Measurements from ENCODE around the gene MAGI2.

The MAGI2 gene

DNA sequence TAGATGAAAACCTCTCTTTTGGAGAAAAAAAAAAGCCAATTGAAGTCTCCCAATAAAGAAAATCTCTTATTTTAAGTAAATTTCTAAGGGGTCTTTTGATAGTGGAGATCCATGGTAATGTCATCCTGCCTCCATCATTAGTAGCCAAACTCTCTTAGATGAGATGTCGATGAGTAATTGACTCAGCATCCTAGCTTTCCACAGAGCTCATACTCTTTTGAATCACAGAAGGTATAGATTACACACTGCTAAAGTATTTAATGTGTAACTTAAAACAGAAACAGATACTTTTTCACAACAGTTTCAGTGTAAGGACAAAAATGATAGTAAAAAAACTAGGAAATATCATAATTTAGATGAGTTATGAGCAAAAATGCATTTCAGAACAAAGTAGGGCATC lies 19.4 kb downstream of the MAGI2 start:
- H3K27ac ChIP-seq (ENCODE audit: low read depth, low read length): no peak overlapping the region
- H3K4me1 ChIP-seq (ENCODE audit: control insufficient read depth, insufficient read depth, low read length): no peaks in the 10 kb centered on the region
- no peak overlapping the region for H3K9ac ChIP-seq (ENCODE audit: low read length)
- no peaks in the 10 kb centered on the region for H3K36me3 ChIP-seq (ENCODE audit: control insufficient read depth, insufficient read depth, low read length)
- H3K27me3 ChIP-seq (ENCODE audit: control insufficient read depth, insufficient read depth, low read length): no peaks in the 10 kb centered on the region
- H3K4me3 ChIP-seq (ENCODE audit: low read length): no peak overlapping the region

DNA sequence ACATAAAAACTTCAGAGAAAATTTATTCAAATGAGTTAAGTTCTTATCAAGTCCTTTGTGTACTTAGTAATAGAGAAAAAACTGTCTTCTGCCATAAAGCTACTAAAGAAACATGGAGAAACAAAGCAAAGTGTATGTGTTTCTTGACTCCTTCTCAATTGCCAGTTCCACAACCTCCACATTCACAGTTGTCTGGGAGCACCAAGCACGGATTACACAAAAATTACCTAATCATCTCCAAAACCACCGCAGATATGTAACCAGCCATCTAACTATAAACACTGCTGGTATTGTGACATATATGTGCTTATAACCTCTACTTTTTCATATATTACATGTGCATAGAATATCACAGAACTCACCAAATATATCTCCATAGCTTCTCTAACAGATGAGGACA lies 23.1 kb downstream of the MAGI2 start:
- Histone ChIP-seq H3K4me1 (ENCODE audit: control insufficient read depth, insufficient read depth, low read length) (no peaks in the 10 kb centered on the region), H3K9ac (ENCODE audit: low read length) (no peak overlapping the region), H3K27me3 (ENCODE audit: control insufficient read depth, insufficient read depth, low read length) (no peaks in the 10 kb centered on the region), H3K27ac (ENCODE audit: low read depth, low read length) (no peak overlapping the region), H3K4me3 (ENCODE audit: low read length) (no peak overlapping the region), H3K36me3 (ENCODE audit: control insufficient read depth, insufficient read depth, low read length) (no peaks in the 10 kb centered on the region)

DNA sequence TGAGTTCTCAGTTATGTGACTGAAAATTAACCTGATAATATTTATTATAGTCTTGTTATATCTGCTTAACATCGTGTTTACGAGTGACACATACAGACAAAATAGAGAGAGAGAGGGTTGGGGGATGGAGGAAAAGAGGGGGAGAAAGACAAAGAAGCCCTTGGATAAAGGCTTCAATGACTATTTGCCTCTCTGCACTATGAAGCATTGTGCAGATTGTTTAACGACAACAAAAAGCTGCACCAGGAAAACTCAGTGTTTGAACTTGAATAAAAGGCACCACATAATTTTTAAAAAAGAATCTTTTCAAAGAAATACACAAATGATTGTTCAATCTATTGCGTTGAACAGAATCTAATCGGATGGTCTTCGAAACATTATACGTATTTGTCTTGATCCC lies 27.8 kb downstream of the MAGI2 start:
- no peak overlapping the region for H3K27ac ChIP-seq (ENCODE audit: low read depth, low read length)
- no peak overlapping the region for H3K9ac ChIP-seq (ENCODE audit: low read length)
- no peaks in the 10 kb centered on the region for H3K36me3 ChIP-seq (ENCODE audit: control insufficient read depth, insufficient read depth, low read length)
- no peaks in the 10 kb centered on the region for H3K27me3 ChIP-seq (ENCODE audit: control insufficient read depth, insufficient read depth, low read length)
- no peaks in the 10 kb centered on the region for H3K4me1 ChIP-seq (ENCODE audit: control insufficient read depth, insufficient read depth, low read length)
- no peak overlapping the region for H3K4me3 ChIP-seq (ENCODE audit: low read length)

DNA sequence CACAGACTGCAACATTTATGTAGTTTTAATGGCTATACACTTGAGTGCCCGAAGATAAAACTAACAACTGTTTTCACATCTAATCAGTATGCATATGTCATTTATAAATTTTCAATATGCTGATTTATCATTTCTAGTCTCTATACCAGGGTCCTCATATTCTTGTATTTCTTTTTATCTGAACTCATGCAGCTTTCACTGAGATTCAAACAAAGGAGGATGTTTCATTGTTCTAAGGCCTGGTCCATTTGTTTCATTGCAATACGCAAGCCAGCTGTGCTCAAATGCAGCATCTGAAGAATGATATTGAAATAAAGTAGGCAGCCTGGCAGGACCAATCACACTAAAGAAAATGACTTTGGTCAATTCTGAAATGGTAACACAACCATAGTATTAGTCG lies 31.7 kb downstream of the MAGI2 start:
- H3K4me3 ChIP-seq (ENCODE audit: low read length): no peak overlapping the region
- no peak overlapping the region for H3K27ac ChIP-seq (ENCODE audit: low read depth, low read length)
- H3K27me3 ChIP-seq (ENCODE audit: control insufficient read depth, insufficient read depth, low read length): no peaks in the 10 kb centered on the region
- H3K9ac ChIP-seq (ENCODE audit: low read length): no peak overlapping the region
- no peaks in the 10 kb centered on the region for H3K36me3 ChIP-seq (ENCODE audit: control insufficient read depth, insufficient read depth, low read length)
- H3K4me1 ChIP-seq (ENCODE audit: control insufficient read depth, insufficient read depth, low read length): no peaks in the 10 kb centered on the region

DNA sequence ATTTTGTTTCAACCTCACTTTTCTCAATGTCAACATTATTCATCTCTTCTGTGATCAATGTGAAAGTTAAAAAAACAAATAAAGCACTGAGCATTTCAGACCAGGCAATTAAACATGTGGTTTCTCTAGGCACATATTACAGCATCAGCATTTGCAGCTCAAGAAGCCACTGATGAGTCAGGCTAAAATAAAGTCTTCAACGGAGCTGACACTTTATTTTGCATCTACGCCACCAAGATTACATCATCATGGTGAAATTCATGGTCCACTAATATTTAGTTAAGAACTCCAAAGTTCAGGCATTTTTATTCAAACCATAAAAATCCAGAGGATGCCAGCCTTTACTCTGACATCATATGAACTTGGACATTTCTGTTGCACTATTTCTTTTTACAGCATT lies 33.0 kb downstream of the MAGI2 start:
- Histone ChIP-seq H3K4me3 (ENCODE audit: low read length) (no peak overlapping the region), H3K27ac (ENCODE audit: low read depth, low read length) (no peak overlapping the region), H3K27me3 (ENCODE audit: control insufficient read depth, insufficient read depth, low read length) (no peaks in the 10 kb centered on the region), H3K36me3 (ENCODE audit: control insufficient read depth, insufficient read depth, low read length) (no peaks in the 10 kb centered on the region), H3K9ac (ENCODE audit: low read length) (no peak overlapping the region), H3K4me1 (ENCODE audit: control insufficient read depth, insufficient read depth, low read length) (no peaks in the 10 kb centered on the region)

DNA sequence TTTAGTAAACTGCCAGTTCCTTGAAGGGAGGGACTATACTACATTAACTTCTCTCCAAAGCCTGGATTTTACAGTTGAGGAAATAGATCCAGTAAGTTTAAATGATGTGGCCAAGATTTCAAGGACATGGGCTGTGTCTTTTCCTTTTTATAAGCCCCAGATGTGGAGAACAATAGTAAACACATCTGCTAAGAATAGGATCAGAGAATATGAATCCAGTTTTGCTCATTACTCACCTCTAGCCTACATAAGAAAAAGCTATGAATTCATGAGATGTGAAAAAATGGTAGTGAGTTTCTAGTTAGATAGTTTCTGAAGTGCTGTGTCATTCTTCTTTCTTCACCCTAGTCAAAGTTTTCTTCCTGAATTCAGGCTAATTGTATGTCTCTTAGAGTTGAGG lies 38.6 kb downstream of the MAGI2 start:
- Histone ChIP-seq H3K36me3 (ENCODE audit: control insufficient read depth, insufficient read depth, low read length) (no peaks in the 10 kb centered on the region), H3K27me3 (ENCODE audit: control insufficient read depth, insufficient read depth, low read length) (no peaks in the 10 kb centered on the region), H3K4me1 (ENCODE audit: control insufficient read depth, insufficient read depth, low read length) (no peaks in the 10 kb centered on the region), H3K9ac (ENCODE audit: low read length) (no peak overlapping the region), H3K4me3 (ENCODE audit: low read length) (no peak overlapping the region), H3K27ac (ENCODE audit: low read depth, low read length) (no peak overlapping the region)

DNA sequence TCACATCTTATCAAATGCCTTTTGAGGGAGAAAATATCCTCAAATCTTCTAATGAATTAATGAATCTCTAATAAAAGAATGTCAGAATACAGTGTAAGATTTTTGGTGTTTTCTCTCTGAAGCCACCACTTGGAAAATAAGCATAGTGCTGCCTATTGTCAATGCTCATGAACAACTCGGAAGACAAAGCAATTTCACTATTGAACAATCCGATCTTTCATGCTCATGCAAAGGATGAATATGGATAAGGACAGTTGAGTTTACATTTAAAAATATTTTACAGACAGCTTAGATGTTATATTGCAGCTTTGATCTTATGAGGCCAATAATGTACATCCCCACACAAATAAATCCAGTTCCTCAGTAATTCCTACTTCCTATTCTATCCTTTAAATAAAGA lies 40.6 kb downstream of the MAGI2 start:
- Histone ChIP-seq H3K4me1 (ENCODE audit: control insufficient read depth, insufficient read depth, low read length) (no peaks in the 10 kb centered on the region), H3K4me3 (ENCODE audit: low read length) (no peak overlapping the region), H3K27ac (ENCODE audit: low read depth, low read length) (no peak overlapping the region), H3K9ac (ENCODE audit: low read length) (no peak overlapping the region), H3K27me3 (ENCODE audit: control insufficient read depth, insufficient read depth, low read length) (no peaks in the 10 kb centered on the region), H3K36me3 (ENCODE audit: control insufficient read depth, insufficient read depth, low read length) (no peaks in the 10 kb centered on the region)

DNA sequence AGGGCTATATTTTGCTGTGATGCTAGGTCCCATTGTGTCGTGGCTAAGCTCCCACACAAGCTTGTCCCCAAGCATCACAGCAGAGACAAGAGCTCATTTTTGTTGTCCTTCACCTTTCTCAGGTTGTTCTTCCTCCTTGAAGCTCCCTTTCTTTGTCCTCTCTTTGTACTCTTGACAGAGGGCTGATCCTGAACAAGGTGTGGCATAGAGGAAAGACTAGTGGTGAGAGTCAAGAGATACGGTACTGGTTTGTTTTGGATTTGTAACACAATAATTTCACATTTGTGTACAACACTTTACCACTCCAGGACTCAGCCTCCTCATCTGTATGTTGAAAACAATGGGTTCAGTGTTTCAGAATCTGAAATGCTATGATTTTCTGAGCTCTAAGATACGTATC lies 41.0 kb downstream of the MAGI2 start:
- Histone ChIP-seq H3K27ac (ENCODE audit: low read depth, low read length) (no peak overlapping the region), H3K36me3 (ENCODE audit: control insufficient read depth, insufficient read depth, low read length) (no peaks in the 10 kb centered on the region), H3K9ac (ENCODE audit: low read length) (no peak overlapping the region), H3K27me3 (ENCODE audit: control insufficient read depth, insufficient read depth, low read length) (no peaks in the 10 kb centered on the region), H3K4me1 (ENCODE audit: control insufficient read depth, insufficient read depth, low read length) (no peaks in the 10 kb centered on the region), H3K4me3 (ENCODE audit: low read length) (no peak overlapping the region)

DNA sequence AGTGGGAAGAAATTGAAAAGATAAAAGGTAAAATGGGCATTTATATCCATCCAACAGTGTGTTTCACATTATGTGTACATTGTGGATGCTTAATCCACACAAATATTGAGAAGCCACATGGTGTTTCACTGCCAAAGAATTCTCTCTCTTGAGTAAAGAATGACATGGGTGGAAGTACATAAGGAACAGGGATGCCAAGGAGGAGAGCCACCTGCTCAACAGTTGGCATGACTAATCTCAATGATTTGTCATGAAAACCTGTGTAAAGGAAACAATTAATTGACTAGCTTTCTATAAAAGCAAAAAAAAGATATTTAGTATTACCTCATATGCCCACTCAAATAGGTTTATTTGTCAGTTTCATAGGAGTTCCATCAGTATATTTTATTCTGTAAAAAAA lies 43.1 kb downstream of the MAGI2 start:
- Histone ChIP-seq H3K27ac (ENCODE audit: low read depth, low read length) (no peak overlapping the region), H3K9ac (ENCODE audit: low read length) (no peak overlapping the region), H3K27me3 (ENCODE audit: control insufficient read depth, insufficient read depth, low read length) (no peaks in the 10 kb centered on the region), H3K4me3 (ENCODE audit: low read length) (no peak overlapping the region), H3K4me1 (ENCODE audit: control insufficient read depth, insufficient read depth, low read length) (no peaks in the 10 kb centered on the region), H3K36me3 (ENCODE audit: control insufficient read depth, insufficient read depth, low read length) (no peaks in the 10 kb centered on the region)

DNA sequence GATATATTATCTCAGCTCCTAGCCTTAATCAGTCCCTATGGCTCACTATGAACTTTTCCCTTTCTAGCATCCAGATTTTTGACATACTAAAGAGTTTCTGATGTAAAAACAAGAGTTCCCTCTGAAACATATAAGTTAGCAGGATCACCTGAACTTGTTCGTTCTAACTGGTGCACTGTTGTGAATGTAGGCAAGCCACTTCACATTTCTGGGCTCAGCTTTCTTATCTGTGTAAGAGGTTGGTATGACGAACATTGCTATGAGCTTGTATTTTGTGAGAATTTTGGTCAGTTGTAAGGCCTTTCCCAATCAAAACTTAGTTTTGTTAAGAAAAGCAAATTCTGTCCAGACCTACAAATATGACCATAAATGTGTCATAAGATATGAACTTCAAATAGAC lies 46.1 kb downstream of the MAGI2 start:
- no peaks in the 10 kb centered on the region for H3K36me3 ChIP-seq (ENCODE audit: control insufficient read depth, insufficient read depth, low read length)
- peaks cover 3% of the 10 kb centered on the region for H3K4me1 ChIP-seq (ENCODE audit: control insufficient read depth, insufficient read depth, low read length)
- no peaks in the 10 kb centered on the region for H3K27me3 ChIP-seq (ENCODE audit: control insufficient read depth, insufficient read depth, low read length)
- no peak overlapping the region for H3K27ac ChIP-seq (ENCODE audit: low read depth, low read length)
- H3K9ac ChIP-seq (ENCODE audit: low read length): no peak overlapping the region
- H3K4me3 ChIP-seq (ENCODE audit: low read length): no peak overlapping the region

DNA sequence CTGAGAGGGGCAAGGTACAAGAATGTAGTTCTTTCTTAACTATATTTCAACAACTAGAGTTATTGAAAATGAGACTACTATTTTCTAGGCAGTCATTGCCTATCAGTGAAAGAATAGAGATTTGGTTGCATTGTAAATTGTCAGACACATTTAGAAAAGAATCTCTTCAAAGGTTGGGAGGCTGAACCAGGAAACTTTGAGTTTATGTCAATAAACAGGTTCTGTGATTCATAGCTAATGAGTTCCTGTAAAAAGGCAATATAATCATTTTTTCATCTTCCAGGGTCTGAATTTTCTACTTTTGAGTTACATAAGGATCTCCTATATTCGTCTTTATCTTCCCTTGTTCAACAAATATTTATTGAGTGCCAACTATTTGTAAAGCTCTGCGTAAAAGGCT lies 47.1 kb downstream of the MAGI2 start:
- Histone ChIP-seq H3K27ac (ENCODE audit: low read depth, low read length) (no peak overlapping the region), H3K4me3 (ENCODE audit: low read length) (no peak overlapping the region), H3K27me3 (ENCODE audit: control insufficient read depth, insufficient read depth, low read length) (no peaks in the 10 kb centered on the region), H3K4me1 (ENCODE audit: control insufficient read depth, insufficient read depth, low read length) (peaks cover 3% of the 10 kb centered on the region), H3K9ac (ENCODE audit: low read length) (no peak overlapping the region), H3K36me3 (ENCODE audit: control insufficient read depth, insufficient read depth, low read length) (no peaks in the 10 kb centered on the region)

DNA sequence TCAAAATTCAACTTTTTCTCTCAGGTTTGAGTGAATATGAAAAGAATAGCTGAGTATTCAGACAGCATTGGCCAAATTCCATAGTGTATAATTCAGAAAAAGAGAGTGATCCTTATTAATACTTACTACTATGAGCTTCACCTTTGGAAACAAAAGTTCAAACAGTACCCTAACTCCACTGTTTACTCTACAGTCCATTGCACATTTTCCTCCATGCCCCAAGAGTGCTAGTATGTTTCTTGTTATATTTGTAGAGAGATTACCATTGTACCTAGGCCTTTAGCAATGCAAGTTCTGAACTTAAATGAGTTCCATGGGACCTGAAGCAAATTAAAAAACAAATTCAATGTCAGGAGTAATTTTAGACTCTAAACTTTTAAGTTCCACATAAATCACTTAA lies 48.1 kb downstream of the MAGI2 start:
- H3K4me3 ChIP-seq (ENCODE audit: low read length): no peak overlapping the region
- peaks cover 3% of the 10 kb centered on the region for H3K4me1 ChIP-seq (ENCODE audit: control insufficient read depth, insufficient read depth, low read length)
- no peak overlapping the region for H3K27ac ChIP-seq (ENCODE audit: low read depth, low read length)
- H3K27me3 ChIP-seq (ENCODE audit: control insufficient read depth, insufficient read depth, low read length): no peaks in the 10 kb centered on the region
- H3K9ac ChIP-seq (ENCODE audit: low read length): no peak overlapping the region
- no peaks in the 10 kb centered on the region for H3K36me3 ChIP-seq (ENCODE audit: control insufficient read depth, insufficient read depth, low read length)

DNA sequence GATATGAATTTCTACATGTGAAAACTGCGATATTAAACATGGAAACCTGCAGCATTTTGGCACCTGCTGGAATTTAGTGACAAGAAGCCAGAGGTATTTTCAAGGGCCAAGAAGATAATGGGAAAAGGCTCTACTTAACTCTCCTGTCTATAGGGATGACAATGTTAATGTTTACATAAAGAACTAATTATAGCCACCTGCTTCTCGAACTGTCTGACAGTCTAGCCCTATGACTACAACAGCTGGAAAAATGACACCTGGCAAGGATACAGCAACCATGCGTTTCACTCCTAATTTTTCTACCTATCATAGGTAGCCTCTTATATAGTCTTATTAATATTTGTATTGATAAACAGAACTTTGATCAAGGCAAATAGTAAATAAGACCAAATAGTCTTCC lies 49.6 kb downstream of the MAGI2 start:
- Histone ChIP-seq H3K9ac (ENCODE audit: low read length) (no peak overlapping the region), H3K4me1 (ENCODE audit: control insufficient read depth, insufficient read depth, low read length) (peaks cover 3% of the 10 kb centered on the region), H3K27ac (ENCODE audit: low read depth, low read length) (no peak overlapping the region), H3K27me3 (ENCODE audit: control insufficient read depth, insufficient read depth, low read length) (no peaks in the 10 kb centered on the region), H3K36me3 (ENCODE audit: control insufficient read depth, insufficient read depth, low read length) (no peaks in the 10 kb centered on the region), H3K4me3 (ENCODE audit: low read length) (no peak overlapping the region)

DNA sequence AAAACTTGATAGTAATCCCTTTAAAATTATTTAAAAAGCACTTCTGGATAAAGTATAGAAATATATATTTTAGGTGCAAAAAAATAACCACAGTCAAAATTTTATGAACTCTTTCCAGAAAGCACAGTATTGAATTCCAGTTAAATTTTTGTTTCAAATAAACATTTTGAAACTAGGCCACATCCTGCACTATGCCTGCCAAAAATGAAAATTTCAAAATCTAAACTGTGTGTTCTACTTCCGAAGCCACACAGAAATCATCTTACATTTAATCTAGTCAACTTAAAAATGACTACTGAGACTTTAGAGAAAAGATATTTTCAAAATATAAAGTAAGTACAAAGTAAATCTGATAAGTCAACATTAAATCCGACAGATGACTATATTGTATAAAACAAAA lies 50.0 kb downstream of the MAGI2 start:
- no peak overlapping the region for H3K27ac ChIP-seq (ENCODE audit: low read depth, low read length)
- no peaks in the 10 kb centered on the region for H3K36me3 ChIP-seq (ENCODE audit: control insufficient read depth, insufficient read depth, low read length)
- no peak overlapping the region for H3K4me3 ChIP-seq (ENCODE audit: low read length)
- H3K4me1 ChIP-seq (ENCODE audit: control insufficient read depth, insufficient read depth, low read length): peaks cover 3% of the 10 kb centered on the region
- H3K9ac ChIP-seq (ENCODE audit: low read length): no peak overlapping the region
- H3K27me3 ChIP-seq (ENCODE audit: control insufficient read depth, insufficient read depth, low read length): no peaks in the 10 kb centered on the region

Data from rectal smooth muscle tissue (tissue), 1 donor.